K562 (cell line): ENCODE data around the gene TMEM242. TPM values are rescaled to one million over a fixed set of nuclear protein-coding genes. Genes with fewer than 3 reads are reported as not detected.
A peak's percentile ranks its signal among the peaks of the same experiment; 100 is the strongest.

ENCODE experiments used
- ATAC-seq: fragments of 200-7000 bp; cut with Tn5 transposase; 3 replicates; pipeline ENCODE4 v1.9.1; 2020; ENCODE audit warnings: moderate library complexity
- BruUV-seq: library from RNA; stranded (reverse); fragments of 400-500 nt; replicated peaks from 2 replicates; lab custom pipeline; 2021; lab: Mats Ljungman, UMichigan
- CTCF ChIA-PET: fragments of 300-600 bp; formaldehyde crosslinking; extraction: SDS; loops from one replicate; lab custom pipeline; 2021; ENCODE audit warnings: low intra/inter-chr PET ratio; lab: Yijun Ruan, JAX
- POLR2A ChIA-PET: fragments of 300-600, 350-650 bp; sonication (Branson Sonifier 250); formaldehyde crosslinking; extraction: SDS; loops from one replicate; lab custom pipeline; 2021; ENCODE audit warnings: antibody characterized with exemption, inconsistent platforms; lab: Yijun Ruan, JAX
- DNase-seq, 4 experiments: peaks; one replicate each; pipeline versions ENCODE4 v3.0.0 to v3.0.0-alpha.2; 2011 to 2018; ENCODE audit warnings: low spot score in 3 of 4, mixed read lengths in 3 of 4; ENCODE audit errors: extremely low read depth in 1 of 4
- FAIRE-seq: peaks from 2 replicates; lab custom pipeline; 2011; peaks lifted over from hg19 to GRCh38; lab: Jason Lieb, UNC
- H2AFZ ChIP-seq: 2 replicates; pipeline ENCODE4 v1.6.0; 2011; ENCODE audit warnings: low read depth, low read length, control low read depth, inconsistent platforms
- H3K27ac ChIP-seq: fragments of 200-600 bp; 3 replicates; pipeline ENCODE4 v1.8.0; 2011; ENCODE audit warnings: low read depth, mild to moderate bottlenecking, control low read depth, inconsistent platforms, low read length, moderate library complexity, mixed read lengths; ENCODE audit errors: extremely low read depth
- H3K27me3 ChIP-seq, 2 experiments: fragments of 300-600 bp in 1 of 2; 2 replicates in 1 of 2; 3 replicates in 1 of 2; pipeline versions ENCODE4 v1.6.0 to v1.8.0; 2011; ENCODE audit warnings: inconsistent platforms in 2 of 2, low read length in 2 of 2, mild to moderate bottlenecking in 1 of 2, mixed read lengths in 1 of 2, moderate library complexity in 1 of 2; ENCODE audit not compliant: control insufficient read depth in 2 of 2, insufficient read depth in 2 of 2
- H3K36me3 ChIP-seq: fragments of 300-600 bp; 3 replicates; pipeline ENCODE4 v1.8.0; 2011; ENCODE audit warnings: mild to moderate bottlenecking, low read length, inconsistent platforms; ENCODE audit not compliant: control insufficient read depth, insufficient read depth
- H3K4me1 ChIP-seq, 2 experiments: fragments of 200-600 bp in 1 of 2; replicated peaks in 1 of 2; 2 replicates in 1 of 2; 3 replicates in 1 of 2; pipeline versions ENCODE4 v1.5.1 to v1.8.0; 2011; ENCODE audit warnings: inconsistent platforms in 2 of 2, low read length in 2 of 2, mild to moderate bottlenecking in 1 of 2, mixed read lengths in 1 of 2, moderate library complexity in 1 of 2; ENCODE audit not compliant: control insufficient read depth in 2 of 2, insufficient read depth in 2 of 2
- H3K4me2 ChIP-seq: 2 replicates; pipeline ENCODE4 v1.6.1; 2011; ENCODE audit warnings: low read length, control low read depth, inconsistent platforms, mixed read lengths; ENCODE audit not compliant: insufficient read depth
- H3K4me3 ChIP-seq: fragments of 200-600 bp; sonication (generic), shearing (Covaris generic); 2 replicates; pipeline ENCODE4 v1.5.1; 2016; ENCODE audit warnings: control low read depth, inconsistent platforms
- H3K79me2 ChIP-seq: fragments of 200-600 bp; 3 replicates; pipeline ENCODE4 v1.8.0; 2011; ENCODE audit warnings: low read length, inconsistent platforms; ENCODE audit not compliant: control insufficient read depth, insufficient read depth
- H3K9ac ChIP-seq, 2 experiments: 2 replicates each; pipeline versions ENCODE4 v1.6.0 to v1.6.1; 2011; ENCODE audit warnings: low read depth in 2 of 2, low read length in 2 of 2, control low read depth in 1 of 2, inconsistent platforms in 1 of 2, mild to moderate bottlenecking in 1 of 2, mixed read lengths in 1 of 2; ENCODE audit not compliant: insufficient read depth in 1 of 2
- H3K9me1 ChIP-seq: one replicate; pipeline ENCODE4 v1.6.0; 2011; ENCODE audit warnings: inconsistent platforms, mild to moderate bottlenecking, low read length, moderate library complexity; ENCODE audit not compliant: control insufficient read depth, insufficient read depth
- H3K9me3 ChIP-seq: replicated peaks from 2 replicates; pipeline ENCODE4 v1.5.1; 2011; ENCODE audit warnings: low read depth, low read length, inconsistent platforms; ENCODE audit not compliant: control insufficient read depth, insufficient read depth
- H4K20me1 ChIP-seq: replicated peaks from 2 replicates; pipeline ENCODE4 v1.6.1; 2011; ENCODE audit warnings: low read length, inconsistent platforms, mixed read lengths; ENCODE audit not compliant: control insufficient read depth, insufficient read depth
- CBFA2T3 ChIP-seq: fragments of 450-650 bp; IDR thresholded peaks from 2 replicates; pipeline ENCODE4 v1.6.1; 2017
- WGBS: fragments of 100-300 bp; shearing (Covaris generic); methylation state at CpG from one replicate; pipeline ENCODE4 v1.1.6; 2016; ENCODE audit warnings: low coverage, mixed read lengths; ENCODE audit not compliant: insufficient coverage; ENCODE audit errors: missing lambda C conversion rate; 5-methylcytosine and 5-hydroxymethylcytosine counted together
- in situ Hi-C: fragments of 300-500 bp; cut with MboI; formaldehyde crosslinking; loops from 4 replicates; pipeline ENCODE4 v1.15.0; 2018; ENCODE audit warnings: inconsistent platforms, mixed read lengths
- intact Hi-C: fragments of 100-400 bp; cut with micrococcal nuclease; formaldehyde crosslinking; loops from 2 replicates; pipeline ENCODE4 v1.14.2; 2022
- polyA plus RNA-seq, 8 experiments: library from polyadenylated mRNA; depleted of rRNA in 4 of 8; stranded (reverse) in 5 of 8; unstranded in 3 of 8; fragments of >200 nt; fragmentation: Nextera tagmentation in 2 of 8; fragmentation: Illumina TruSeq in 1 of 8; extraction: Ambion mirVana in 2 of 8; extraction: Trizol in 1 of 8; gene quantifications; 2 replicates each; pipeline versions ENCODE4 v1.2.1 to v1.2.3, GENCODE V29; 2011 to 2014; ENCODE audit warnings: inconsistent platforms in 1 of 8, missing spikeins in 1 of 8
- total RNA-seq, 7 experiments: library from RNA; depleted of rRNA in 6 of 7; stranded (reverse); fragments of >200 nt in 6 of 7; fragmentation: Illumina TruSeq in 2 of 7; extraction: Trizol in 2 of 7; gene quantifications; 2 replicates each; pipeline versions ENCODE4 v1.2.1 to v1.2.3, GENCODE V29; 2011 to 2021; ENCODE audit warnings: low replicate concordance in 1 of 7
- TF ChIP-seq, protein P1 (sequence below): fragments of 250-450 bp; sonication (Bioruptor Pico); IDR thresholded peaks from 2 replicates; pipeline ENCODE4 v1.5.0; 2021; ENCODE audit warnings: mild to moderate bottlenecking, borderline replicate concordance
- TF ChIP-seq, protein P2 (sequence below): fragments of 450-650 bp; formaldehyde crosslinking; IDR thresholded peaks from 2 replicates; pipeline ENCODE4 v1.4.0; 2022; ENCODE audit warnings: missing genetic modification characterization
- TF ChIP-seq, protein P3 (sequence below): IDR thresholded peaks from 2 replicates; pipeline ENCODE4 v1.6.1; 2016; ENCODE audit warnings: missing genetic modification characterization, missing compliant biosample characterization

TMEM242 gene
- total and polyA plus RNA-seq, 9 of the 15 experiments (the other 6 are each of a cell fraction or from before 2014, with no cell fraction given): 9.5 to 35.3 (median 16.5) TPM

DNA sequence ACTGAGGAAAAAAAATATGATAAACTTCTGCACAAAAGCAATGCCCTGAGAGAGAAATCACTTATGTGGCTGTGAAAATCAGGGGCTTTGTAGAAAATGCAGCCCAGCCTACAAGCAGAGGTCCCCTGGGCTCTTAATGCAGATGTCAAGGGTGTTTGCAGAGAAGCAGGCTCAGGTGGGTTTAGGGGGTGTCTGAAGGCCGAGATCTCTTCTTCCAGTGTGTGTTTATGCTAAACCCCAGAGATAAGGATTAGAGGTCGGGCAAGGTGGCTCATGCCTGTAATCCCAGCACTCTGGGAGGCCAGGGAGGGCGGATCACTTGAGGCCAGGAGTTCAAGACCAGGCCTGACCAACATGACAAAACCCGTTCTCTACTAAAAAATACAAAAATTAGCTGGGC lies 78.5 kb downstream of the TMEM242 start:
- POLR2A ChIA-PET: interaction anchor here (0.6 to 1.9 kb wide), 3 partner anchors 11 to 27 kb away, joined by 3 to 7 read pairs (median 6); no protein-coding TSS in a partner anchor
- no peak overlapping the region for H3K27ac ChIP-seq

More for the DNA sequence above, 78.5 kb downstream of the TMEM242 start:
- Histone ChIP-seq H3K9me3 (no peaks in the 10 kb centered on the region), H3K9ac (no peak overlapping the region; a peak in 1 of 4 replicates), H3K36me3 (no peaks in the 10 kb centered on the region), H2AFZ (no peak overlapping the region), H3K9me1 (no peaks in the 10 kb centered on the region), H3K4me2 (no peak overlapping the region), H3K4me3 (no peak overlapping the region), H4K20me1 (no peaks in the 10 kb centered on the region), H3K4me1 (peaks cover 20 to 37% of the 10 kb centered on the region in 2 experiments), H3K79me2 (no peaks in the 10 kb centered on the region), H3K27me3 (peaks cover 4 to 5% of the 10 kb centered on the region in 2 experiments; a peak in 2 of 5 replicates)
- intact Hi-C loops: no loop called here
- CTCF ChIA-PET: no interaction called here
- 29% methylated on average over 4 of the region's 4 CpGs for WGBS
- ATAC-seq (no peak), DNase-seq (no peak), FAIRE-seq (no peak)
- BruUV-seq: no TSS peak
- TF ChIP-seq, protein P1, sequence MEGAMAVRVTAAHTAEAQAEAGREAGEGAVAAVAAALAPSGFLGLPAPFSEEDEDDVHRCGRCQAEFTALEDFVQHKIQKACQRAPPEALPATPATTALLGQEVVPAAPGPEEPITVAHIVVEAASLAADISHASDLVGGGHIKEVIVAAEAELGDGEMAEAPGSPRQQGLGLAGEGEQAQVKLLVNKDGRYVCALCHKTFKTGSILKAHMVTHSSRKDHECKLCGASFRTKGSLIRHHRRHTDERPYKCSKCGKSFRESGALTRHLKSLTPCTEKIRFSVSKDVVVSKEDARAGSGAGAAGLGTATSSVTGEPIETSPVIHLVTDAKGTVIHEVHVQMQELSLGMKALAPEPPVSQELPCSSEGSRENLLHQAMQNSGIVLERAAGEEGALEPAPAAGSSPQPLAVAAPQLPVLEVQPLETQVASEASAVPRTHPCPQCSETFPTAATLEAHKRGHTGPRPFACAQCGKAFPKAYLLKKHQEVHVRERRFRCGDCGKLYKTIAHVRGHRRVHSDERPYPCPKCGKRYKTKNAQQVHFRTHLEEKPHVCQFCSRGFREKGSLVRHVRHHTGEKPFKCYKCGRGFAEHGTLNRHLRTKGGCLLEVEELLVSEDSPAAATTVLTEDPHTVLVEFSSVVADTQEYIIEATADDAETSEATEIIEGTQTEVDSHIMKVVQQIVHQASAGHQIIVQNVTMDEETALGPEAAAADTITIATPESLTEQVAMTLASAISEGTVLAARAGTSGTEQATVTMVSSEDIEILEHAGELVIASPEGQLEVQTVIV (CRISPR knock-in tag): no peak
- TF ChIP-seq, protein P2, sequence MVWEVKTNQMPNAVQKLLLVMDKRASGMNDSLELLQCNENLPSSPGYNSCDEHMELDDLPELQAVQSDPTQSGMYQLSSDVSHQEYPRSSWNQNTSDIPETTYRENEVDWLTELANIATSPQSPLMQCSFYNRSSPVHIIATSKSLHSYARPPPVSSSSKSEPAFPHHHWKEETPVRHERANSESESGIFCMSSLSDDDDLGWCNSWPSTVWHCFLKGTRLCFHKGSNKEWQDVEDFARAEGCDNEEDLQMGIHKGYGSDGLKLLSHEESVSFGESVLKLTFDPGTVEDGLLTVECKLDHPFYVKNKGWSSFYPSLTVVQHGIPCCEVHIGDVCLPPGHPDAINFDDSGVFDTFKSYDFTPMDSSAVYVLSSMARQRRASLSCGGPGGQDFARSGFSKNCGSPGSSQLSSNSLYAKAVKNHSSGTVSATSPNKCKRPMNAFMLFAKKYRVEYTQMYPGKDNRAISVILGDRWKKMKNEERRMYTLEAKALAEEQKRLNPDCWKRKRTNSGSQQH: no peak
- TF ChIP-seq CBFA2T3: 0 out of 2 replicates have a peak, but pooled peaks have one; percentile 5
- TF ChIP-seq, protein P3, sequence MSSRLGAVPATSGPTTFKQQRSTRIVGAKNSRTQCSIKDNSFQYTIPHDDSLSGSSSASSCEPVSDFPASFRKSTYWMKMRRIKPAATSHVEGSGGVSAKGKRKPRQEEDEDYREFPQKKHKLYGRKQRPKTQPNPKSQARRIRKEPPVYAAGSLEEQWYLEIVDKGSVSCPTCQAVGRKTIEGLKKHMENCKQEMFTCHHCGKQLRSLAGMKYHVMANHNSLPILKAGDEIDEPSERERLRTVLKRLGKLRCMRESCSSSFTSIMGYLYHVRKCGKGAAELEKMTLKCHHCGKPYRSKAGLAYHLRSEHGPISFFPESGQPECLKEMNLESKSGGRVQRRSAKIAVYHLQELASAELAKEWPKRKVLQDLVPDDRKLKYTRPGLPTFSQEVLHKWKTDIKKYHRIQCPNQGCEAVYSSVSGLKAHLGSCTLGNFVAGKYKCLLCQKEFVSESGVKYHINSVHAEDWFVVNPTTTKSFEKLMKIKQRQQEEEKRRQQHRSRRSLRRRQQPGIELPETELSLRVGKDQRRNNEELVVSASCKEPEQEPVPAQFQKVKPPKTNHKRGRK (tag): no peak
- in situ Hi-C loops: no loop called here
